OCI-LY1 (cell line): Measurements from ENCODE around the gene ATP11A.

Experiments used
- EZH2 ChIP-seq: fragments of 200-600 bp; sonication (generic), shearing (Covaris generic); IDR thresholded peaks from 2 replicates; pipeline ENCODE4 v1.8.0; 2017; ENCODE audit warnings: borderline replicate concordance, mixed run types, mild to moderate bottlenecking, antibody characterized with exemption, low read length, moderate library complexity, mixed read lengths
- TF ChIP-seq, protein P1 (sequence below): fragments of 200-600 bp; sonication (generic), shearing (Covaris generic); IDR thresholded peaks from 2 replicates; pipeline ENCODE4 v1.5.1; 2017; ENCODE audit warnings: mild to moderate bottlenecking, antibody characterized with exemption, low read length, moderate library complexity, mixed read lengths

- TF ChIP-seq, protein P1, sequence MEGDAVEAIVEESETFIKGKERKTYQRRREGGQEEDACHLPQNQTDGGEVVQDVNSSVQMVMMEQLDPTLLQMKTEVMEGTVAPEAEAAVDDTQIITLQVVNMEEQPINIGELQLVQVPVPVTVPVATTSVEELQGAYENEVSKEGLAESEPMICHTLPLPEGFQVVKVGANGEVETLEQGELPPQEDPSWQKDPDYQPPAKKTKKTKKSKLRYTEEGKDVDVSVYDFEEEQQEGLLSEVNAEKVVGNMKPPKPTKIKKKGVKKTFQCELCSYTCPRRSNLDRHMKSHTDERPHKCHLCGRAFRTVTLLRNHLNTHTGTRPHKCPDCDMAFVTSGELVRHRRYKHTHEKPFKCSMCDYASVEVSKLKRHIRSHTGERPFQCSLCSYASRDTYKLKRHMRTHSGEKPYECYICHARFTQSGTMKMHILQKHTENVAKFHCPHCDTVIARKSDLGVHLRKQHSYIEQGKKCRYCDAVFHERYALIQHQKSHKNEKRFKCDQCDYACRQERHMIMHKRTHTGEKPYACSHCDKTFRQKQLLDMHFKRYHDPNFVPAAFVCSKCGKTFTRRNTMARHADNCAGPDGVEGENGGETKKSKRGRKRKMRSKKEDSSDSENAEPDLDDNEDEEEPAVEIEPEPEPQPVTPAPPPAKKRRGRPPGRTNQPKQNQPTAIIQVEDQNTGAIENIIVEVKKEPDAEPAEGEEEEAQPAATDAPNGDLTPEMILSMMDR = no peak
- no peak for TF ChIP-seq EZH2
Observed at GRCh38 chr13:112692586-112692985, 2.7 kb downstream of the ATP11A start.
